ENCODE measurements around the gene GLIPR1L2. TPM values are rescaled to one million over a fixed set of nuclear protein-coding genes. Genes with fewer than 3 reads are reported as not detected.
A peak's percentile ranks its signal among the peaks of the same experiment; 100 is the strongest.
"Not testable (repeated sequence)": the region's sequence is repeated elsewhere in the genome, so short reads cannot be mapped to it uniquely, and the experiment has no call there.

The GLIPR1L2 gene
- total RNA-seq, 1 donor from 2014 or later: 0.26 TPM

GRCh38 chr12:75437564-75437963 is 46.7 kb downstream of the GLIPR1L2 start:
- FAIRE-seq: no peak
- Histone ChIP-seq H3K4me3 (ENCODE audit: low read depth, low read length) (no peak overlapping the region), H3K36me3 (ENCODE audit: control insufficient read depth, insufficient read depth, low read length) (no peaks in the 10 kb centered on the region), H3K27me3 (ENCODE audit: control insufficient read depth, insufficient read depth, low read length) (no peaks in the 10 kb centered on the region)
- TF ChIP-seq CTCF (IDR thresholded peaks at IDR 0.05; ENCODE audit: insufficient read depth, low read length, severe bottlenecking): peak; percentile 40
- peak; percentile 52 for DNase-seq (ENCODE audit: low read depth)

- H3K4me3 ChIP-seq (ENCODE audit: low read depth, low read length): no peak overlapping the region
- no peaks in the 10 kb centered on the region for H3K27me3 ChIP-seq (ENCODE audit: control insufficient read depth, insufficient read depth, low read length)
- no peak for TF ChIP-seq CTCF (IDR thresholded peaks at IDR 0.05; ENCODE audit: insufficient read depth, low read length, severe bottlenecking)
- H3K36me3 ChIP-seq (ENCODE audit: control insufficient read depth, insufficient read depth, low read length): no peaks in the 10 kb centered on the region
- FAIRE-seq (peak; percentile 18), DNase-seq (ENCODE audit: low read depth) (peak; percentile 36)
Measured at GRCh38 chr12:75438059-75438754, 47.3 kb downstream of the GLIPR1L2 start.

- no peak for FAIRE-seq
- TF ChIP-seq CTCF (IDR thresholded peaks at IDR 0.05; ENCODE audit: insufficient read depth, low read length, severe bottlenecking): no peak
- peak; percentile 17 for DNase-seq (ENCODE audit: low read depth)
- no peak overlapping the region for H3K4me3 ChIP-seq (ENCODE audit: low read depth, low read length)
- no peaks in the 10 kb centered on the region for H3K36me3 ChIP-seq (ENCODE audit: control insufficient read depth, insufficient read depth, low read length)
- H3K27me3 ChIP-seq (ENCODE audit: control insufficient read depth, insufficient read depth, low read length): no peaks in the 10 kb centered on the region
Measured at GRCh38 chr12:75439048-75439447, 48.2 kb downstream of the GLIPR1L2 start.

GRCh38 chr12:75439930-75440329 is 49.0 kb downstream of the GLIPR1L2 start:
- Histone ChIP-seq H3K4me3 (ENCODE audit: low read depth, low read length) (no peak overlapping the region), H3K27me3 (ENCODE audit: control insufficient read depth, insufficient read depth, low read length) (no peaks in the 10 kb centered on the region), H3K36me3 (ENCODE audit: control insufficient read depth, insufficient read depth, low read length) (no peaks in the 10 kb centered on the region)
- FAIRE-seq: no peak
- DNase-seq (ENCODE audit: low read depth): no peak
- TF ChIP-seq CTCF (IDR thresholded peaks at IDR 0.05; ENCODE audit: insufficient read depth, low read length, severe bottlenecking): no peak

GRCh38 chr12:75441687-75442449 is 51.0 kb downstream of the GLIPR1L2 start:
- not testable (repeated sequence) for H3K36me3 ChIP-seq (ENCODE audit: control insufficient read depth, insufficient read depth, low read length); DNase-seq (ENCODE audit: low read depth); FAIRE-seq; H3K4me3 ChIP-seq (ENCODE audit: low read depth, low read length); H3K27me3 ChIP-seq (ENCODE audit: control insufficient read depth, insufficient read depth, low read length)

GRCh38 chr12:75442454-75442853 is 51.6 kb downstream of the GLIPR1L2 start:
- H3K36me3 ChIP-seq (ENCODE audit: control insufficient read depth, insufficient read depth, low read length); H3K4me3 ChIP-seq (ENCODE audit: low read depth, low read length); H3K27me3 ChIP-seq (ENCODE audit: control insufficient read depth, insufficient read depth, low read length); FAIRE-seq; DNase-seq (ENCODE audit: low read depth): not testable (repeated sequence)
